HEK293T (cell line): ENCODE data around the gene HADHB.

Experiments
- ARNT ChIP-seq: fragments of 450-650 bp; IDR thresholded peaks from 2 replicates; pipeline ENCODE4 v1.6.1; 2017; ENCODE audit warnings: mild to moderate bottlenecking
- BHLHE40 ChIP-seq: fragments of 450-650 bp; IDR thresholded peaks from 2 replicates; pipeline ENCODE4 v1.6.1; 2016; ENCODE audit warnings: mild to moderate bottlenecking, moderate library complexity, borderline replicate concordance
- CTBP1 ChIP-seq: fragments of 450-650 bp; IDR thresholded peaks from 2 replicates; pipeline ENCODE4 v1.6.1; 2016; ENCODE audit warnings: borderline replicate concordance
- ELF4 ChIP-seq: fragments of 450-650 bp; IDR thresholded peaks from 2 replicates; pipeline ENCODE4 v1.6.1; 2017; ENCODE audit warnings: antibody characterized with exemption
- FOXA1 ChIP-seq: fragments of 450-650 bp; IDR thresholded peaks from 2 replicates; pipeline ENCODE4 v1.6.1; 2016; ENCODE audit warnings: mild to moderate bottlenecking
- FOXM1 ChIP-seq: fragments of 450-650 bp; IDR thresholded peaks from 2 replicates; pipeline ENCODE4 v1.6.1; 2017; ENCODE audit warnings: mild to moderate bottlenecking, borderline replicate concordance
- HDGF ChIP-seq: fragments of 450-650 bp; IDR thresholded peaks from 2 replicates; pipeline ENCODE4 v1.6.1; 2017; ENCODE audit warnings: antibody characterized with exemption, borderline replicate concordance
- NFRKB ChIP-seq: fragments of 450-650 bp; IDR thresholded peaks from 2 replicates; pipeline ENCODE4 v1.6.1; 2016; ENCODE audit warnings: mild to moderate bottlenecking, moderate library complexity
- SP1 ChIP-seq: fragments of 450-650 bp; IDR thresholded peaks from 2 replicates; pipeline ENCODE4 v1.6.1; 2017
- SUZ12 ChIP-seq: fragments of 450-650 bp; IDR thresholded peaks from 2 replicates; pipeline ENCODE4 v1.6.1; 2016; ENCODE audit warnings: mild to moderate bottlenecking

DNA sequence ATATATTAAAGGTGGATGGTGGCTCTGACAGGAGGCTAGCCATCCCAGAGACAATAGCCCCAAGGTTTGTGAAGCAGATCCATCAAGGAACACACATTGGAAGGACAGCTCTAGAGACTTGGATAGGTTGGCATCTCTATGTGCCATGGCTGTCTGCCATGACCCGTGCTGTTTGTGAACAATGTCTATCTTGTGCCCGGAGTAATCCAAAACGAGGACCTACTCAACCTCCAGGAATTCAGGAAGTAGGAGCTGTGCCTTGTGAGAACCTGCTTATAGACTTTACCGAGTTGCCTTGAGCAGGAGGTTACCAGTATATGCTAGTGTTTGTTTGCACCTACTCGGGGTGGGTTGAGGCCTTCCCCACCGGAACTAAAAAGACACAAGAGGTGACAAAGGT lies 58.1 kb downstream of the HADHB start:
- TF ChIP-seq ARNT (no peak), FOXA1 (no peak), ELF4 (no peak), NFRKB (no peak), SP1 (no peak), CTBP1 (no peak), SUZ12 (no peak), BHLHE40 (no peak), FOXM1 (no peak), HDGF (no peak)
